ENCODE data around the gene SPOCK2. TPM values are rescaled to one million over a fixed set of nuclear protein-coding genes. Genes with fewer than 3 reads are reported as not detected.

The SPOCK2 gene
- polyA plus RNA-seq, 1 donor (not counting 4 experiments of a cell fraction or from before 2014, with no cell fraction given): 0.14 TPM

DNA sequence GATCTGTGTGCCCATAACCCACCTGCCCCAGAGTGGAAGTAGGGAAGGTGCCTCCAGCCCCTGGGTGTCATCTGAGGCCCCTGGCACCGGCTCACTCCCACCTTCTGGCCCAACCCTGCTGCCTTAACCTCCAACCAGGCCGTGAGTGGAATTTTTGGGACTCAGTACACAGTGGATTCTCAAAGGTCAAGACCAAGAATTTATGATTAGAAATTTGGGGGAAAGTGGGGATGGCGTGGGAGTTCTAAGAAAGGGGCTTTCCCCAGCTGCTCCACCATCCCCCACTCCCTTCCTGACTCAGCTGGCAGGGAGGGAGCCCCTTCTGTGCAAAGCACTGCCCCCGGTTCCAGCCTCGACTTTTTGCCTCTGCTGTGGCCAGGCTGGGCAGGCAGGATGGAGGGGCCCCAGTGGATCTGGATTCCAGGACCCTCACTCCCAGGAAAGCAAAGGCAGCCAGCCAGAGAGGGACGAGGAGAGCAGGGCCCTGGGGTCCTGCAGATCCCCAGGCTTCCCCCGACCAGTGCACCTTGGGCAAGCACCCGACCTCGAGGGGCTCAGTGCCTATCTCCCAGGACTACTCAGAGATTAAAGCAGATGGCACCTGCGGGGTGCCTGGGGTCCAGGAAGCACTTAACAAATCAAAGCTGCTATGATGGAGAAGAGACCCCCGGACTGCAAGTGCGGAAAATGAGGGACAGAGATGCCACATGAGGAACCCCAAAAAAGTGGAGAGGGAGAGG lies 12.8 kb downstream of the SPOCK2 start:
- H3K9ac ChIP-seq (ENCODE audit: control insufficient read depth, extremely low read depth, insufficient read depth, low read length): no peak overlapping the region
- H2AFZ ChIP-seq (ENCODE audit: control insufficient read depth, low read length): no peak overlapping the region
- no peak for TF ChIP-seq EZH2 (IDR thresholded peaks at IDR 0.05; ENCODE audit: low read length)
- TF ChIP-seq, protein P1, sequence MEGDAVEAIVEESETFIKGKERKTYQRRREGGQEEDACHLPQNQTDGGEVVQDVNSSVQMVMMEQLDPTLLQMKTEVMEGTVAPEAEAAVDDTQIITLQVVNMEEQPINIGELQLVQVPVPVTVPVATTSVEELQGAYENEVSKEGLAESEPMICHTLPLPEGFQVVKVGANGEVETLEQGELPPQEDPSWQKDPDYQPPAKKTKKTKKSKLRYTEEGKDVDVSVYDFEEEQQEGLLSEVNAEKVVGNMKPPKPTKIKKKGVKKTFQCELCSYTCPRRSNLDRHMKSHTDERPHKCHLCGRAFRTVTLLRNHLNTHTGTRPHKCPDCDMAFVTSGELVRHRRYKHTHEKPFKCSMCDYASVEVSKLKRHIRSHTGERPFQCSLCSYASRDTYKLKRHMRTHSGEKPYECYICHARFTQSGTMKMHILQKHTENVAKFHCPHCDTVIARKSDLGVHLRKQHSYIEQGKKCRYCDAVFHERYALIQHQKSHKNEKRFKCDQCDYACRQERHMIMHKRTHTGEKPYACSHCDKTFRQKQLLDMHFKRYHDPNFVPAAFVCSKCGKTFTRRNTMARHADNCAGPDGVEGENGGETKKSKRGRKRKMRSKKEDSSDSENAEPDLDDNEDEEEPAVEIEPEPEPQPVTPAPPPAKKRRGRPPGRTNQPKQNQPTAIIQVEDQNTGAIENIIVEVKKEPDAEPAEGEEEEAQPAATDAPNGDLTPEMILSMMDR (optimal IDR thresholded peaks at IDR 0.05 in 1 of 3, IDR thresholded peaks at IDR 0.05 in 1 of 3, conservative IDR thresholded peaks at IDR 0.05 in 1 of 3; ENCODE audit: extremely low read depth in 1 of 3, insufficient read depth in 2 of 3, low read length in 3 of 3): no peak
- no peaks in the 10 kb centered on the region for H3K9me3 ChIP-seq (ENCODE audit: control insufficient read depth, low read depth, low read length)
- H3K79me2 ChIP-seq (ENCODE audit: control insufficient read depth, insufficient read depth, low read length): no peaks in the 10 kb centered on the region
- peaks cover 5% of the 10 kb centered on the region for H3K27me3 ChIP-seq (ENCODE audit: control insufficient read depth, extremely low read depth, insufficient read depth, low read length)
- no peak overlapping the region for H3K4me3 ChIP-seq (ENCODE audit: control insufficient read depth in 2 of 3, extremely low read depth in 1 of 3, insufficient read depth in 2 of 3, low read depth in 1 of 3, low read length in 3 of 3)
- no peaks in the 10 kb centered on the region for H4K20me1 ChIP-seq (ENCODE audit: control insufficient read depth, extremely low read depth, insufficient read depth, low read length)
- no peak overlapping the region for H3K27ac ChIP-seq (ENCODE audit: control insufficient read depth, insufficient read depth, low read length)
- DNase-seq (ENCODE audit: low read depth, low spot score) (no peak), FAIRE-seq (no peak)
- H3K36me3 ChIP-seq (ENCODE audit: control insufficient read depth in 2 of 2, extremely low read depth in 1 of 2, insufficient read depth in 2 of 2, low read length in 2 of 2): no peaks in the 10 kb centered on the region
- no peaks in the 10 kb centered on the region for H3K9me1 ChIP-seq (ENCODE audit: control insufficient read depth, extremely low read depth, insufficient read depth, low read length)
- no peak overlapping the region for H3K4me2 ChIP-seq (ENCODE audit: control insufficient read depth, extremely low read depth, insufficient read depth, low read depth, low read length)
- no peaks in the 10 kb centered on the region for H3K4me1 ChIP-seq (ENCODE audit: control insufficient read depth, extremely low read depth, insufficient read depth, low read length)
- dilution Hi-C loops (cut with MboI; ENCODE audit: extremely low pct_ligation_motif_present, low sequenced_read_pairs): no loop called here

DNA sequence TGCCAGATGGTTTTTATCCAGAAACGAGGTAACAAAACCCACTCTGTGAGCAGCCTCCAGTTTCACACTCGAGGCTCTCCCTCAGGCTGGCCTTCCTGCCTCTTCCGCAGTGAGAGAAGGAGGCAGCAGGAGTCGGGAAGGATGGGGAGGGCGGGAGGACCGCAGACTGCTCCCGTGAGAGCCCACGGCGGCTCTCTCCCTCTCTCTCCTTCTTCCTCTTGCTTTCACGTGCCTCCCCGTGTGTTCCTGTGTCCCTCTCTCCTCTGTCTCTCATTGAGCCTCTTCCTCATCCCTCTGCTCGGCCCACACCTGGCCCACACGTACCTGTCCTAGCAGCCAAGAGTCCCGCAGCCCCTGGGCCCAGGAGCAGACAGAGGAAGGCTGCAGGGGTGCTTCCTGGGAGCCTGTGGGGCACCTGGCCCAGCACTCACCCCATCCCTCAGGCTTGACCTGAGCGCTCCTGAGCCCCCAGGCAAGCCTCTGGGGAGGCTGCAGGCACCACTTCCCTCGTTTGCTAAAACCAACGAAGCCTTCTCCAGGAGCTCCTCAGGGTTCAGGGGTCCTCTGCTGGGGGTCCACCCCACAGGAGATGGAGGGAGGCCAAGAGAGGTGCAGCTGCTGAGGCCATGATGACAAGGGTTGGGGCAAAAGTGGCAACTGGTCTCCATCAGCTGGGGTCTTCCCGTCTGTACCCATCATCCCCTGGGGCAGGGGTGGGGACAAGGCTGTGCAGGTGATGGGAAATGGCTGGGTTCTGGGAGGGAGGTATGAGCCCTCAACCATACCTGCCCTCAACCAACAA lies 13.6 kb downstream of the SPOCK2 start:
- no peak for FAIRE-seq

More for the DNA sequence above, 13.6 kb downstream of the SPOCK2 start:
- no peak for DNase-seq (ENCODE audit: low read depth, low spot score)
- H3K36me3 ChIP-seq (ENCODE audit: control insufficient read depth in 2 of 2, extremely low read depth in 1 of 2, insufficient read depth in 2 of 2, low read length in 2 of 2): no peaks in the 10 kb centered on the region
- no peaks in the 10 kb centered on the region for H3K9me3 ChIP-seq (ENCODE audit: control insufficient read depth, low read depth, low read length)
- H3K4me3 ChIP-seq (ENCODE audit: control insufficient read depth in 2 of 3, extremely low read depth in 1 of 3, insufficient read depth in 2 of 3, low read depth in 1 of 3, low read length in 3 of 3): no peak overlapping the region
- no peak overlapping the region for H3K27ac ChIP-seq (ENCODE audit: control insufficient read depth, insufficient read depth, low read length)
- TF ChIP-seq, protein P1 (optimal IDR thresholded peaks at IDR 0.05 in 1 of 3, IDR thresholded peaks at IDR 0.05 in 1 of 3, conservative IDR thresholded peaks at IDR 0.05 in 1 of 3; ENCODE audit: extremely low read depth in 1 of 3, insufficient read depth in 2 of 3, low read length in 3 of 3): no peak
- TF ChIP-seq EZH2 (IDR thresholded peaks at IDR 0.05; ENCODE audit: low read length): no peak
- H3K4me2 ChIP-seq (ENCODE audit: control insufficient read depth, extremely low read depth, insufficient read depth, low read depth, low read length): no peak overlapping the region
- H3K9ac ChIP-seq (ENCODE audit: control insufficient read depth, extremely low read depth, insufficient read depth, low read length): no peak overlapping the region
- no peaks in the 10 kb centered on the region for H3K9me1 ChIP-seq (ENCODE audit: control insufficient read depth, extremely low read depth, insufficient read depth, low read length)
- H4K20me1 ChIP-seq (ENCODE audit: control insufficient read depth, extremely low read depth, insufficient read depth, low read length): no peaks in the 10 kb centered on the region
- H3K4me1 ChIP-seq (ENCODE audit: control insufficient read depth, extremely low read depth, insufficient read depth, low read length): no peaks in the 10 kb centered on the region
- no peaks in the 10 kb centered on the region for H3K79me2 ChIP-seq (ENCODE audit: control insufficient read depth, insufficient read depth, low read length)
- H2AFZ ChIP-seq (ENCODE audit: control insufficient read depth, low read length): no peak overlapping the region
- dilution Hi-C loops (cut with MboI; ENCODE audit: extremely low pct_ligation_motif_present, low sequenced_read_pairs): no loop called here
- peaks cover 5% of the 10 kb centered on the region for H3K27me3 ChIP-seq (ENCODE audit: control insufficient read depth, extremely low read depth, insufficient read depth, low read length)
